HAP-1 (cell line): Measurements from ENCODE around the gene CSNK1G3.

Experiments used
- DNase-seq, 2 experiments: peaks; one replicate each; pipeline ENCODE4 v3.0.0-alpha.2; 2016 to 2020; ENCODE audit warnings: low spot score in 2 of 2
- H3K27me3 ChIP-seq: fragments of 250-450 bp; sonication (Bioruptor Pico); 2 replicates; pipeline ENCODE4 v1.5.1; 2020; ENCODE audit warnings: low read depth, mild to moderate bottlenecking, moderate library complexity
- H3K36me3 ChIP-seq: fragments of 250-450 bp; sonication (Bioruptor Pico); replicated peaks from 2 replicates; pipeline ENCODE4 v1.5.1; 2020; ENCODE audit warnings: mild to moderate bottlenecking
- H3K4me1 ChIP-seq: fragments of 250-450 bp; sonication (Bioruptor Pico); 2 replicates; pipeline ENCODE4 v1.5.1; 2020; ENCODE audit warnings: mild to moderate bottlenecking
- H3K4me3 ChIP-seq: fragments of 250-450 bp; sonication (Bioruptor Pico); 2 replicates; pipeline ENCODE4 v1.5.1; 2020; ENCODE audit warnings: mild to moderate bottlenecking, moderate library complexity
- H3K9me3 ChIP-seq: fragments of 250-450 bp; sonication (Bioruptor Pico); 2 replicates; pipeline ENCODE4 v1.5.1; 2020; ENCODE audit warnings: mild to moderate bottlenecking, moderate library complexity
- in situ Hi-C: fragments of 300-500 bp; cut with MboI; formaldehyde crosslinking; loops from 3 replicates; pipeline ENCODE4 v1.14.3; 2020; ENCODE audit warnings: low sequenced_read_pairs, inconsistent platforms, mixed read lengths

CSNK1G3 gene

DNA sequence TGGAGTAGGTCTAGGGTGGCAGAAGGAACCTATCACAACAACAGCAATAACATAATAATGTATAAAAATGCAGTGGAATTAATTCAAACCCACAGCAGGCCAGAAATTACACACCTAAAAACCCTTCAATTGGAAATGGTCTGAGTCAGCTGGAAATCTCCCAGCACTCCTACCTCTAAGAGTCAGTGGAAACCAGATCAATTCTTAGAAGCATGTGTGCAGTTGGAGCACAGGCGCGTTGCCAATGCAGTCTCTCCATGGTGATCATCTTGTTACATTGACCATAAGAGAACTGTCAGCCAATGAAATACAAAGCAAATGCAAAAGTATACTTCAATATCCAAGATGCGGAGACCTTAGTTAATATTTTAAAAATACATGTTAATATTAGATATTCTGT lies 15.1 kb upstream of the CSNK1G3 start:
- Histone ChIP-seq H3K27me3 (no peaks in the 10 kb centered on the region), H3K36me3 (no peaks in the 10 kb centered on the region), H3K4me1 (no peaks in the 10 kb centered on the region), H3K4me3 (no peak overlapping the region), H3K9me3 (no peaks in the 10 kb centered on the region)
- in situ Hi-C loops: no loop called here
- DNase-seq: no peak

- in situ Hi-C loops: no loop called here
- H3K4me3 ChIP-seq: no peak overlapping the region
- no peak for DNase-seq
- no peaks in the 10 kb centered on the region for H3K27me3 ChIP-seq
- H3K4me1 ChIP-seq: no peaks in the 10 kb centered on the region
- no peaks in the 10 kb centered on the region for H3K9me3 ChIP-seq
- no peaks in the 10 kb centered on the region for H3K36me3 ChIP-seq
These were observed 11.5 kb upstream of the CSNK1G3 start for GRCh38 chr5:123500471-123500870.

DNA sequence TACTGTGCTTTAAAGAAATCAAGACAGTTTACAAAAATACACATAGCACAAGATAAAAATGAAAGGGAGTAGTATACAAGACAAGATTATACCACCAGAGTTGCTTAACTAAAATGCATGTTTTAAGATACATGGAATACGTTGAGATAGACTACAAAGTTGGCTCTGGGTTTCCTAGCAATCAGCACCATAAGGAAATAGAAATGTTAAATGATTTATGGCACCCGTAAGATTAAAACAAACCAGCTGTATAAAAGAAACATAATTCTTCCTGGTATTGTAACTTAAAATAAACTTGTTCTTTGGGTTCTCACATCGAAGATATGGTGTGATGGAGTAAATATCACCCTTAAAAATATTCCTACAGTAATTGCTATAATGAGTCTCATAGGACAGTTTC lies 9.9 kb upstream of the CSNK1G3 start:
- Histone ChIP-seq H3K9me3 (no peaks in the 10 kb centered on the region), H3K4me3 (no peak overlapping the region), H3K27me3 (no peaks in the 10 kb centered on the region), H3K4me1 (no peaks in the 10 kb centered on the region), H3K36me3 (no peaks in the 10 kb centered on the region)
- in situ Hi-C loops: no loop called here
- DNase-seq: no peak

DNA sequence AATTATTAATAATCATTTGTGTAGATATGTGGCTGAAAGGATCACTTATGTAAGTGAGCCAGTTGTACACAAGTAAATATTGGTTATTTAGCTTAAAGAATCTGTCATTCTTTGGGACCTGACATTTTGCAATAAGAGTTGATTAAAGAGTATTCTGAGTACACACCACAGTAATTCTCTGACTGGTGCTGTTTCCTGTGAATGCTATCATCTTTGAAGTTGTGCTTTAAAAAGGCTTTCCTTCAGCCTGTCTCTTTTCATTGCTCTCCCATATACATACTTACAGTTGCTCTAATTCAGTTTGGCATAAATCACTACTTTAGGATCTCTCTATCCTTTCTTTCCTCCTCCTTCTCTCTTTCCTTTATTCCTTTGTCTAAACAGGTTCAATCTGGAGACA lies 8.7 kb upstream of the CSNK1G3 start:
- in situ Hi-C loops: no loop called here
- Histone ChIP-seq H3K27me3 (no peaks in the 10 kb centered on the region), H3K9me3 (no peaks in the 10 kb centered on the region), H3K36me3 (no peaks in the 10 kb centered on the region), H3K4me1 (no peaks in the 10 kb centered on the region), H3K4me3 (no peak overlapping the region)
- DNase-seq: no peak

DNA sequence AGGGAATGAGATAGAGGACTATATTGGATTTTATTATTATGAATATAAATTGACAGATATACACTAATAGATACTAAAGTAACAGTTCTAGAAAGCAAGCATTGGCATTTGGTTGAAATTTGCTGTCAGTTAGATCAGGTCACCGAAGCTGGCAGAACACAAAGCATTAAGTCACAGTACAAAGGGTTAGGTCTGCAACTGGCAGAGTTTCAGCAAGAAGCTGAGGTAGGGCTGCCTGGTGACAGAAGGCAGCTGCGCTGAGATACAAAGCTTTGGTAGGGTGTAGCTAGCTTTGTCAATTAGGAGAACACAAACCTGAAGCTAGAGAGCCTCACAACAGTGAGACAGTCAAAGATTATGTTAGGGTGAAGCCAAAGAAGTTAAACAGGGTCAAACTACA lies 6.3 kb upstream of the CSNK1G3 start:
- Histone ChIP-seq H3K4me3 (no peak overlapping the region), H3K36me3 (no peaks in the 10 kb centered on the region), H3K9me3 (no peaks in the 10 kb centered on the region), H3K4me1 (peaks cover 2% of the 10 kb centered on the region; the same call in 1 of the 2 replicates), H3K27me3 (no peaks in the 10 kb centered on the region)
- in situ Hi-C loops: no loop called here
- DNase-seq: no peak

- peaks cover 9% of the 10 kb centered on the region for H3K4me1 ChIP-seq
- H3K27me3 ChIP-seq: no peaks in the 10 kb centered on the region
- no peak for DNase-seq
- in situ Hi-C loops: no loop called here
- peaks cover 4% of the 10 kb centered on the region for H3K9me3 ChIP-seq
- no peaks in the 10 kb centered on the region for H3K36me3 ChIP-seq
- no peak overlapping the region for H3K4me3 ChIP-seq
These were observed 3.5 kb upstream of the CSNK1G3 start for GRCh38 chr5:123508441-123508840.

- peak overlapping the region; percentile 79 for H3K4me3 ChIP-seq
- no peaks in the 10 kb centered on the region for H3K36me3 ChIP-seq
- no peaks in the 10 kb centered on the region for H3K27me3 ChIP-seq
- in situ Hi-C loops: no loop called here
- DNase-seq: no peak
- peaks cover 4% of the 10 kb centered on the region for H3K9me3 ChIP-seq
- peaks cover 29% of the 10 kb centered on the region for H3K4me1 ChIP-seq
These were observed 708 bp upstream of the CSNK1G3 start for GRCh38 chr5:123511290-123511647.

DNA sequence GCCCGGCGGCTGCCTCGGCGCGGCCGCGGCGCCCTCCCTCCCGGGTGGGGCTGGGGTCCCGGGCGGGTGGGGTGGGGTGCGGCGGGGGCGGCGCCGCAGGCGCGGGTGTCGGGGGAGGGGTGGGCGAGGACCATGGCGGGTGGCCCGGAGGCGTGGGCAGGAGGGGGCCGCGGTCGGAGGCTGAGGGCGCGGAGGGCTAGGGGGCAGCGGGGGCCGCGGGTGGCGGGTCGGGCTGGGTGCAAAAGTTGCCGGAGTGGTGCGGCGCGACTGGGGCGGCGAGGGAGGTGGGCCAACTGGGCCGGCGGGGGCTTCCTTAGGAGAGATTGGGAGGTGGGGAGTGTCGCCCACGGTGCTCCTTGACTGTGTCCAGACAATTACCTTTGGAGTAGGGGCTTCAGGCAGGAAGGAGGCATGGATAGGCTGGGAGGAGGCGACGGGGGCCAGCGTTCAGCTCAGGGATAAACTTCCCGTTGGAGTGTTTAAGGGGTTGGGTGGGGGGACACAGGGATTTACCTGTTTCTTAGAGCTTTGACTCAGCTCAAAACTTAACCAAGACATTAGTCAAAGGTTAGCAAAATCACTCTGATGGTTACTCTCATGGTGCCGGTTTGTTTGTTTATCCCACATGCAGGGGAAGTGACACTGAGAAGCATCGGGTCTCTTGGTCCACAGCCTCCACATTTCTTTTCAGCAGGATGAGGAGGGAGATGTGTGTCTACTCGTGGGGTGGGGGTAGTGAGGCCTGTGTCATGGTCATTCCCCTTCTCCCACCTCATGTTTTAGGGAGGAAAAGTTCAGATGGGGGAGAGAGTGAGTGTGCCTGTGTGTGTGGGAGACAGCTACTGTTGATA lies 859 bp downstream of the CSNK1G3 start:
- DNase-seq: peak; percentile 25 to 42
- in situ Hi-C loops: no loop called here
- no peaks in the 10 kb centered on the region for H3K36me3 ChIP-seq
- peaks cover 4% of the 10 kb centered on the region for H3K9me3 ChIP-seq
- H3K4me3 ChIP-seq: peak overlapping the region; percentile 59
- H3K4me1 ChIP-seq: peaks cover 29% of the 10 kb centered on the region
- no peaks in the 10 kb centered on the region for H3K27me3 ChIP-seq

- in situ Hi-C loops: no loop called here
- Histone ChIP-seq H3K4me3 (no peak overlapping the region), H3K27me3 (no peaks in the 10 kb centered on the region), H3K4me1 (peaks cover 27% of the 10 kb centered on the region), H3K36me3 (no peaks in the 10 kb centered on the region), H3K9me3 (peaks cover 4% of the 10 kb centered on the region)
- DNase-seq: peak in 1 of 2 experiments; percentile 39
These were observed 2.8 kb downstream of the CSNK1G3 start for GRCh38 chr5:123514615-123515355.

DNA sequence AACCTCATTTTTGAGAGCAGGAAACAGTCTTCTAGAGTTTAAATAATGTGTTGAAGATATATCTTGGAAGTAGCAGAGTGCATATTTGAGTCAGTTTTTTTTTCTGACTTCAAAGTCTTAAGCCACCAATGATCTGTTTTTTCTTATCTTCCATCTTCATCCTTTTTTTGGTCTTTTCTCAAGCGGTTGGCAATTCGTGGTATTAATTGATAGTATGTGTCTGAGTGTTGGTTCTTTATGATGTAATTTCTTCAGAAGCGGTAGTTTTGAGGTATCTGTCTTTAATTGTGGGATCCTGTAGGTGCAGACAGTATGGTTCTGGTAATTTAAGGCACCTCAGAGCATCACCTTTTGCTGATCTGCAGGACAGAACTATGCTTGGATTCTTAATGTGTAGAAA lies 3.9 kb downstream of the CSNK1G3 start:
- H3K36me3 ChIP-seq: no peaks in the 10 kb centered on the region
- no peak overlapping the region for H3K4me3 ChIP-seq
- no peak for DNase-seq
- H3K9me3 ChIP-seq: peaks cover 4% of the 10 kb centered on the region
- H3K4me1 ChIP-seq: peaks cover 27% of the 10 kb centered on the region
- in situ Hi-C loops: no loop called here
- no peaks in the 10 kb centered on the region for H3K27me3 ChIP-seq

DNA sequence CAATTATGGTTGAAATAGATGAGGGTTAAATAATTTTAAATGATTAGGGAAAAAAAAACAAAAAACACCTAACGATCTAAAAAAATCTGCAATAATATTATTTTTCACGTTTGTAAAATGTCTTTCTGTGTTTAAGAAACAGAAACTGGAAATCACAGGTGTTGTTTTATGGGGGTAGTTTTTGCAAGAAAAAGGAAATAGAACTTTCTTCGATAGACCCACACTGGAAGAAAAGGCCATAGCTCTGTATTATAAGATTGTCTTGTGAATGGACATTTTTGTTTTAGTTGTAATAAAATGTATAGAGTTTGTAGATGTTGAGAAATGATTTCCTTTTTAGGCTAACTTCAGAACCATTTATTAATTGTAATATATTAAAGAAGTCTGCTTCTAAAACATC lies 5.5 kb downstream of the CSNK1G3 start:
- Histone ChIP-seq H3K4me3 (no peak overlapping the region), H3K27me3 (no peaks in the 10 kb centered on the region), H3K36me3 (no peaks in the 10 kb centered on the region), H3K4me1 (peaks cover 22% of the 10 kb centered on the region), H3K9me3 (no peaks in the 10 kb centered on the region)
- in situ Hi-C loops: no loop called here
- no peak for DNase-seq

DNA sequence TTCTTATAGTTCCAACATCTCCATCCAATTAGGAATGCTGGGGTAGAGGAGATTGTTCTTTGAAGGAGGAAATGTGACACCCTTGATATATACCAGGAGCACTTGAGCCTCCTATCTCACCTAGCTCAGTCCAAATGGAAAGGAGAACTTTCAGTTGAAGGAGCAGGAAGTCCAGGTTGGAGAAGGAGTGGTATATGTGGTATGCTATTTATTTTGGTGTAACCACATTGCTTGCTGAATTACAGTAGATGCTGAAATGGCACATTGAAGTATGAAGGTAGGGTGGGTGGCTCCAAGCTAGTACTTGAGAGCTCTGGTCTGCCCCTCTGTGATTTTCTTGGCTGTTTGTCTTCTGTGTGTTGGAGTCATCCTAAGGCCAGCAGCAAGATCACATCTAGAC lies 6.1 kb downstream of the CSNK1G3 start:
- peaks cover 22% of the 10 kb centered on the region for H3K4me1 ChIP-seq
- no peaks in the 10 kb centered on the region for H3K36me3 ChIP-seq
- H3K27me3 ChIP-seq: no peaks in the 10 kb centered on the region
- no peak overlapping the region for H3K4me3 ChIP-seq
- DNase-seq: no peak
- no peaks in the 10 kb centered on the region for H3K9me3 ChIP-seq
- in situ Hi-C loops: no loop called here

GRCh38 chr5:123520677-123521247 lies 8.8 kb downstream of the CSNK1G3 start:
- Histone ChIP-seq H3K9me3 (no peaks in the 10 kb centered on the region), H3K4me1 (no peaks in the 10 kb centered on the region; the same call in 1 of the 2 replicates), H3K27me3 (no peaks in the 10 kb centered on the region), H3K4me3 (no peak overlapping the region), H3K36me3 (no peaks in the 10 kb centered on the region)
- in situ Hi-C loops: no loop called here
- DNase-seq: no peak

GRCh38 chr5:123524146-123524545 lies 12.2 kb downstream of the CSNK1G3 start:
- in situ Hi-C loops: no loop called here
- DNase-seq: no peak

More at GRCh38 chr5:123524146-123524545, 12.2 kb downstream of the CSNK1G3 start:
- Histone ChIP-seq H3K9me3 (no peaks in the 10 kb centered on the region), H3K4me3 (no peak overlapping the region), H3K27me3 (no peaks in the 10 kb centered on the region), H3K36me3 (no peaks in the 10 kb centered on the region), H3K4me1 (no peaks in the 10 kb centered on the region)
